Transverse colon (tissue), 4 donors: ENCODE data around the gene SLC18B1. TPM values are rescaled to one million over a fixed set of nuclear protein-coding genes. Genes with fewer than 3 reads are reported as not detected.

Source experiments
- DNase-seq: peaks from one replicate; pipeline ENCODE4 v3.0.0-alpha.2; 2019
- H3K27ac ChIP-seq, 4 donors: fragments of 200-600 bp; sonication (generic); 2 replicates each; pipeline ENCODE4 v1.5.1; 2016 to 2018; ENCODE audit warnings: inconsistent platforms in 4 of 4
- H3K27me3 ChIP-seq: fragments of 200-600 bp; sonication (generic); 2 replicates; pipeline ENCODE4 v1.5.1; 2017; ENCODE audit warnings: inconsistent platforms
- H3K36me3 ChIP-seq, 4 donors: fragments of 200-600 bp; sonication (generic); 2 replicates each; pipeline ENCODE4 v1.5.1; 2017 to 2019; ENCODE audit warnings: inconsistent platforms in 4 of 4
- H3K4me1 ChIP-seq, 4 donors: fragments of 200-600 bp; sonication (generic); 2 replicates each; pipeline ENCODE4 v1.5.1; 2017 to 2020; ENCODE audit warnings: inconsistent platforms in 4 of 4
- H3K4me3 ChIP-seq, 4 donors: fragments of 200-600 bp; sonication (generic); 1 replicate in 1 of 4; 2 replicates in 3 of 4; pipeline versions ENCODE4 v1.5.1 to v1.6.1; 2017 to 2019; ENCODE audit warnings: inconsistent platforms in 4 of 4
- H3K9me3 ChIP-seq, 2 donors: fragments of 200-600 bp; sonication (generic); 2 replicates each; pipeline ENCODE4 v1.5.1; 2017 to 2019; ENCODE audit warnings: inconsistent platforms in 2 of 2
- CTCF ChIP-seq, 5 experiments: fragments of 200-600 bp in 3 of 5; fragments of 450-650 bp in 2 of 5; sonication (generic) in 3 of 5; IDR thresholded peaks; 1 replicate in 2 of 5; 2 replicates in 3 of 5; pipeline ENCODE4 v1.5.1; 2016 to 2017; ENCODE audit warnings: antibody characterized with exemption in 5 of 5, inconsistent platforms in 3 of 5, mild to moderate bottlenecking in 2 of 5, moderate library complexity in 1 of 5
- EP300 ChIP-seq: sonication (generic); formaldehyde crosslinking; IDR thresholded peaks from one replicate; pipeline ENCODE4 v1.6.1; 2017; ENCODE audit warnings: antibody characterized with exemption, low read depth
- POLR2A ChIP-seq: fragments of 450-650 bp; IDR thresholded peaks from one replicate; pipeline ENCODE4 v1.6.1; 2016; ENCODE audit warnings: antibody characterized with exemption, mild to moderate bottlenecking, moderate library complexity
- POLR2AphosphoS5 ChIP-seq, 3 donors: sonication (generic); formaldehyde crosslinking; IDR thresholded peaks; one replicate each; pipeline ENCODE4 v1.6.1; 2016; ENCODE audit warnings: antibody characterized with exemption in 3 of 3
- WGBS, 2 donors: methylation state at CpG; one replicate each; pipeline ENCODE4 v1.1.5; 2018; ENCODE audit warnings: low coverage in 1 of 2; 5-methylcytosine and 5-hydroxymethylcytosine counted together
- in situ Hi-C, 4 donors: fragments of 200-750 bp; cut with MboI; loops; one replicate each; pipeline versions ENCODE4 v1.15.0 to v1.15.1; 2017; ENCODE audit warnings: low sequenced_read_pairs in 3 of 4, low pct_ligation_motif_present in 1 of 4, low pct_unique_long_range_greater_than_20kb in 1 of 4
- intact Hi-C: fragments of 100-400 bp; cut with DNase I; formaldehyde crosslinking; loops from one replicate; pipeline ENCODE4 v1.15.1; 2023; ENCODE audit warnings: low total_unique reads
- total RNA-seq, 4 donors: library from RNA; depleted of rRNA; stranded (reverse); fragments of >200 nt; gene quantifications; one replicate each; pipeline ENCODE4 v1.1.0, GENCODE V29; 2016

The SLC18B1 gene
- total RNA-seq, 4 donors from 2014 or later = 1.6 to 16.0 (median 10.3) TPM

- in situ Hi-C loops (loop anchor here in 3 of 4 donors (25.0 kb wide), 1 partner anchor 227 kb away; the partner anchor contains the start of gene TAAR9 (in 3 of the 3)), intact Hi-C loops (no loop called here)
- H3K36me3 ChIP-seq = no peaks in the 10 kb centered on the region
- no peak for DNase-seq
- no peaks in the 10 kb centered on the region for H3K9me3 ChIP-seq
- H3K4me3 ChIP-seq = no peak overlapping the region
- H3K27me3 ChIP-seq = no peaks in the 10 kb centered on the region
- TF ChIP-seq POLR2A (no peak), EP300 (no peak), POLR2AphosphoS5 (IDR thresholded peaks at IDR 0.05) (no peak), CTCF (IDR thresholded peaks at IDR 0.05) (no peak)
- no peak overlapping the region for H3K27ac ChIP-seq
- no peaks in the 10 kb centered on the region for H3K4me1 ChIP-seq
Measured at GRCh38 chr6:132764370-132764769, 34.1 kb downstream of the SLC18B1 start.

DNA sequence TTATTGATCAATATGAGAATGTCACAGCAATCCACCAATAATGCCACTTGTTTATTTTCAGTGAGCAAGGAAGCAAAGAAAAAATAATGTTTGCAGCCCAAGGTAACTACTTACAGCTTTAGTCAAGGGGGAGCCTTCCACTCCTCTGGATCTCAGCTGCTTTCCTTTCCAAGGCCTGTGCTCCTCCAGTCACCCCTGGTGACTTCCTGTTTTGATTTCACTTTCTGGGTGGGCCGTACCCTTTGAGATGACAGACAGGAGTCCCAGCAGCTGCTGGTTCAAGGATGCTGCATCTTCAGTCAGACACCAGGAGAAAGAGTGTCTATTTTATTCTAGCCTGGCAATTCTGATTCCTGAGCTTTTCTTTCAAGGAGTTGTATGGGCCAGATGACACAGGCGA lies 35.2 kb downstream of the SLC18B1 start:
- in situ Hi-C loops (loop anchor here in 3 of 4 donors (25.0 kb wide), 1 partner anchor 226 kb away; the partner anchor contains the start of gene TAAR9 (in 3 of the 3)), intact Hi-C loops (no loop called here)
- Histone ChIP-seq H3K27ac (peak overlapping the region in 1 of 4 donors; percentile 21), H3K9me3 (no peaks in the 10 kb centered on the region), H3K27me3 (no peaks in the 10 kb centered on the region), H3K4me3 (peak overlapping the region in 1 of 4 donors; percentile 18), H3K36me3 (no peaks in the 10 kb centered on the region), H3K4me1 (no peaks in the 10 kb centered on the region)
- 49 to 54% methylated on average over 2 of the region's 2 CpGs for WGBS, 2 donors
- TF ChIP-seq CTCF (IDR thresholded peaks at IDR 0.05) = no peak
- no peak for TF ChIP-seq POLR2AphosphoS5 (IDR thresholded peaks at IDR 0.05)
- no peak for TF ChIP-seq POLR2A
- TF ChIP-seq EP300 = no peak
- DNase-seq = peak; percentile 29

DNA sequence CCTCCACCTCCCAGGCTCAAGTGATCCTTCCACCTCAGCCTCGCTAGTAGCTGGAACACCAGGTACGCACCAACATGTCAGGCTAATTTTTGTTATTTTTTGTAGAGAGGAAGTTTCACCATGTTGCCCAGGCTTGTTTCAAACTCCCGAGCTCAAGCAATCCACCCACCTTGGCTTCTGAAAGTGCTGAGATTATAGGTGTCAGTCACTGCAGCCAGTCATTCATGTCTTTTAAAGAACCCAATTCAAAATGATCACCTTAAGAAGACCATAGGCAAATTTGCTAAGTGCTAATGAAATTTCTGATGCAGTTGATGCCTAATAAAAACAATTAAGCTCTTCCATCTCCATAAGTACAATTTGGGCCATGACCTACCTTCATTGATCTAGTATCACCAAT lies 38.2 kb downstream of the SLC18B1 start:
- Histone ChIP-seq H3K9me3 (no peaks in the 10 kb centered on the region), H3K27ac (no peak overlapping the region), H3K36me3 (no peaks in the 10 kb centered on the region), H3K27me3 (no peaks in the 10 kb centered on the region), H3K4me3 (no peak overlapping the region), H3K4me1 (no peaks in the 10 kb centered on the region)
- in situ Hi-C loops (loop anchor here in 3 of 4 donors (25.0 kb wide), 1 partner anchor 223 kb away; the partner anchor contains the start of gene TAAR9 (in 3 of the 3)), intact Hi-C loops (no loop called here)
- DNase-seq = no peak
- TF ChIP-seq POLR2A = no peak
- 80 to 91% methylated on average over 1 to 3 of the region's 3 CpGs for WGBS, 2 donors

DNA sequence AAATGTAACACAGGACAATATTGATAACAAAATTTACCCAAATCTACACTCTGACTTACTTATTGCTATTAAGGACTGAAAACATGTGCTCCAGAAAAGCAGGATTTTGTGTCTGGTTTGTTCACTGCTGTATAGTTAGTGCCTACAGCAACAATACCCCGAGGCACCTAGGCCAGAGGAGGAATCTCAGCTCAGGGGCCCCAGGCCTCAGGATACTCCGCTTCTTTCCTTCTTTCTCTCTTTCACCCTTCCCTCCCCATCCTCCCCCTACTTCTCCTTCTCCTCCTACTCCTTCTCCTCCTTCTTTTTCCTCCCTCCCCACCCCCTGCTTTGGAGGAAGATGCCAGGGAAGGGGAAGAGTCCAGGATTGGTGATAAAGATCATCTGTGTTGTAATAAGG lies 39.7 kb downstream of the SLC18B1 start:
- no peak for DNase-seq
- intact Hi-C loops = no loop called here
- H3K27me3 ChIP-seq = no peaks in the 10 kb centered on the region
- H3K4me1 ChIP-seq = no peaks in the 10 kb centered on the region
- in situ Hi-C loops = loop anchor here in 3 of 4 donors (25.0 kb wide), 1 partner anchor 221 kb away; the partner anchor contains the start of gene TAAR9 (in 3 of the 3)
- 92% methylated on average over 2 of the region's 2 CpGs; no CpG with 5 or more reads in 1 of the 2 donors for WGBS, 2 donors
- no peak overlapping the region for H3K27ac ChIP-seq
- no peaks in the 10 kb centered on the region for H3K36me3 ChIP-seq
- no peak overlapping the region for H3K4me3 ChIP-seq
- no peak for TF ChIP-seq POLR2AphosphoS5 (IDR thresholded peaks at IDR 0.05)
- no peaks in the 10 kb centered on the region for H3K9me3 ChIP-seq

GRCh38 chr6:132752255-132752654 lies 46.2 kb downstream of the SLC18B1 start:
- TF ChIP-seq POLR2AphosphoS5 (IDR thresholded peaks at IDR 0.05) (no peak), POLR2A (no peak), CTCF (IDR thresholded peaks at IDR 0.05) (no peak), EP300 (no peak)
- Histone ChIP-seq H3K9me3 (no peaks in the 10 kb centered on the region), H3K4me3 (no peak overlapping the region), H3K4me1 (no peaks in the 10 kb centered on the region), H3K27ac (no peak overlapping the region), H3K27me3 (no peaks in the 10 kb centered on the region), H3K36me3 (no peaks in the 10 kb centered on the region)
- in situ Hi-C loops = loop anchor here in 3 of 4 donors (25.0 kb wide), 1 partner anchor 215 kb away; the partner anchor contains the start of gene TAAR9 (in 3 of the 3)
- DNase-seq = no peak
- WGBS, 2 donors = 78 to 80% methylated on average over 1 of the region's 1 CpG
- intact Hi-C loops = no loop called here
